Measurements from ENCODE around the gene CD164L2.

CD164L2 gene

GRCh38 chr1:27383661-27384060 is 528 bp upstream of the CD164L2 start:
- DNase-seq, result no peak

GRCh38 chr1:27381969-27382762 is 967 bp downstream of the CD164L2 start:
- no peak for DNase-seq

GRCh38 chr1:27380766-27381733 is 2.1 kb downstream of the CD164L2 start:
- DNase-seq, result no peak

GRCh38 chr1:27380224-27380623 is 2.9 kb downstream of the CD164L2 start:
- no peak for DNase-seq

GRCh38 chr1:27379564-27380122 is 3.5 kb downstream of the CD164L2 start:
- no peak for DNase-seq

- no peak for DNase-seq
Observed at GRCh38 chr1:27377760-27378495, 5.2 kb downstream of the CD164L2 start.

- DNase-seq, result no peak
Observed at GRCh38 chr1:27374362-27375086, 8.6 kb downstream of the CD164L2 start, which contains the start of gene FCN3. Gene FCN3 (minus strand): TSS chr1:27374824. CDS start chr1:27374818, 6 bp downstream.

- no peak for DNase-seq
Observed at GRCh38 chr1:27372808-27373690, 10.1 kb downstream of the CD164L2 start.

- no peak for DNase-seq
Observed at GRCh38 chr1:27372022-27372807, 10.9 kb downstream of the CD164L2 start.

GRCh38 chr1:27368869-27369582 is 14.1 kb downstream of the CD164L2 start:
- no peak for DNase-seq

GRCh38 chr1:27367160-27367650 is 15.9 kb downstream of the CD164L2 start:
- DNase-seq, result no peak

GRCh38 chr1:27366411-27367159 is 16.5 kb downstream of the CD164L2 start, which contains the start of gene MAP3K6:
Gene MAP3K6 (minus strand): TSS chr1:27366961. CDS start chr1:27366597, 364 bp downstream.
- DNase-seq, result peak in 2 of 5 donors; percentile 41 to 57

GRCh38 chr1:27366113-27366410 is 17.1 kb downstream of the CD164L2 start:
- peak; percentile 53 to 75 (median 57) for DNase-seq

- DNase-seq, result peak; percentile 64 to 85 (median 71)
Observed at GRCh38 chr1:27365372-27366112, 17.6 kb downstream of the CD164L2 start.

GRCh38 chr1:27364696-27365371 is 18.3 kb downstream of the CD164L2 start:
- no peak for DNase-seq

GRCh38 chr1:27363766-27364695 is 19.1 kb downstream of the CD164L2 start:
- DNase-seq, result no peak
